ENCODE results near the gene OS9.

Gene OS9

GRCh38 chr12:57754411-57755193 is 60.7 kb downstream of the OS9 start, which contains the start of gene MARCHF9:
Gene MARCHF9, plus strand, starts transcription at chr12:57755103. Its CDS starts 426 bp downstream, at chr12:57755529.
- peaks cover 47% of the 10 kb centered on the region for H3K36me3 ChIP-seq (ENCODE audit: insufficient read depth, low read length)
- H3K9ac ChIP-seq (ENCODE audit: low read depth, low read length) = peak within 1 kb of the TSS; percentile 70
- H3K4me1 ChIP-seq (ENCODE audit: insufficient read depth, low read length) = peaks cover 53% of the 10 kb centered on the region
- H3K9me3 ChIP-seq (ENCODE audit: insufficient read depth, low read length, severe bottlenecking) = no peaks in the 10 kb centered on the region
- no peak for TF ChIP-seq EZH2 (IDR thresholded peaks at IDR 0.05; ENCODE audit: borderline replicate concordance, low read depth, low read length, severe bottlenecking)
- TF ChIP-seq CTCF (IDR thresholded peaks at IDR 0.05; ENCODE audit: borderline replicate concordance, extremely low read depth, low read length, poor library complexity, severe bottlenecking) = no peak
- H3K79me2 ChIP-seq (ENCODE audit: insufficient read depth, low read length) = peaks cover 44% of the 10 kb centered on the region
- H3K4me2 ChIP-seq (ENCODE audit: insufficient read depth, low read length) = peak within 1 kb of the TSS; percentile 80
- H3K4me3 ChIP-seq (ENCODE audit: low read depth in 1 of 2, low read length in 2 of 2) = peak within 1 kb of the TSS; percentile 56 to 68; a peak in 3 of 4 replicates
- ATAC-seq (ENCODE audit: insufficient read depth, low read depth) = peak; percentile 59
- H2AFZ ChIP-seq (ENCODE audit: low read depth, low read length) = peak within 1 kb of the TSS; percentile 71
- H3K27me3 ChIP-seq (ENCODE audit: insufficient read depth, low read length, poor library complexity) = no peaks in the 10 kb centered on the region
- H4K20me1 ChIP-seq (ENCODE audit: insufficient read depth, low read length) = peaks cover 37% of the 10 kb centered on the region
- DNase-seq = peak; percentile 89
- H3K27ac ChIP-seq (ENCODE audit: low read length) = peak within 1 kb of the TSS; percentile 53; the same call in 1 of the 2 replicates

GRCh38 chr12:57755194-57755453 is 61.2 kb downstream of the OS9 start:
- ATAC-seq (ENCODE audit: insufficient read depth, low read depth) = no peak
- TF ChIP-seq EZH2 (IDR thresholded peaks at IDR 0.05; ENCODE audit: borderline replicate concordance, low read depth, low read length, severe bottlenecking) = no peak
- no peak overlapping the region for H3K27ac ChIP-seq (ENCODE audit: low read length)
- peaks cover 47% of the 10 kb centered on the region for H3K36me3 ChIP-seq (ENCODE audit: insufficient read depth, low read length)
- DNase-seq = no peak
- 0 out of 2 replicates have a peak overlapping the region, but pooled peaks have one; percentile 49 for H2AFZ ChIP-seq (ENCODE audit: low read depth, low read length)
- H3K4me1 ChIP-seq (ENCODE audit: insufficient read depth, low read length) = peaks cover 52% of the 10 kb centered on the region
- H3K4me2 ChIP-seq (ENCODE audit: insufficient read depth, low read length) = peak overlapping the region; percentile 80; the same call in 1 of the 2 replicates
- peaks cover 42% of the 10 kb centered on the region for H4K20me1 ChIP-seq (ENCODE audit: insufficient read depth, low read length)
- no peaks in the 10 kb centered on the region for H3K9me3 ChIP-seq (ENCODE audit: insufficient read depth, low read length, severe bottlenecking)
- peak overlapping the region; percentile 56 to 68; a peak in 3 of 4 replicates for H3K4me3 ChIP-seq (ENCODE audit: low read depth in 1 of 2, low read length in 2 of 2)
- peak overlapping the region; percentile 70 for H3K9ac ChIP-seq (ENCODE audit: low read depth, low read length)
- no peaks in the 10 kb centered on the region for H3K27me3 ChIP-seq (ENCODE audit: insufficient read depth, low read length, poor library complexity)
- peaks cover 40% of the 10 kb centered on the region for H3K79me2 ChIP-seq (ENCODE audit: insufficient read depth, low read length)

- Histone ChIP-seq H3K9me3 (ENCODE audit: insufficient read depth, low read length, severe bottlenecking) (no peaks in the 10 kb centered on the region), H3K27me3 (ENCODE audit: insufficient read depth, low read length, poor library complexity) (no peaks in the 10 kb centered on the region), H3K27ac (ENCODE audit: low read length) (peak overlapping the region; percentile 53), H3K4me1 (ENCODE audit: insufficient read depth, low read length) (peaks cover 46% of the 10 kb centered on the region), H3K79me2 (ENCODE audit: insufficient read depth, low read length) (peaks cover 34% of the 10 kb centered on the region), H3K9ac (ENCODE audit: low read depth, low read length) (peak overlapping the region; percentile 70), H4K20me1 (ENCODE audit: insufficient read depth, low read length) (peaks cover 45% of the 10 kb centered on the region), H3K4me3 (ENCODE audit: low read depth in 1 of 2, low read length in 2 of 2) (peak overlapping the region; percentile 56 to 68; a peak in 3 of 4 replicates), H3K36me3 (ENCODE audit: insufficient read depth, low read length) (peaks cover 45% of the 10 kb centered on the region), H2AFZ (ENCODE audit: low read depth, low read length) (peak overlapping the region; percentile 53; the same call in 1 of the 2 replicates), H3K4me2 (ENCODE audit: insufficient read depth, low read length) (peak overlapping the region; percentile 80)
- no peak for ATAC-seq (ENCODE audit: insufficient read depth, low read depth)
- DNase-seq = peak; percentile 46
- TF ChIP-seq CTCF (IDR thresholded peaks at IDR 0.05; ENCODE audit: borderline replicate concordance, extremely low read depth, low read length, poor library complexity, severe bottlenecking) (no peak), EZH2 (IDR thresholded peaks at IDR 0.05; ENCODE audit: borderline replicate concordance, low read depth, low read length, severe bottlenecking) (no peak)
These were observed 61.8 kb downstream of the OS9 start for GRCh38 chr12:57755454-57756372.

Measured in DND-41 (cell line).